Activated T-helper 9 cell treated with anti-CD3 and anti-CD28 coated beads, Interleukin-2, amount 50 U/mL, for 16 hours (primary cell): Measurements from ENCODE around the gene RPL13.
"Not testable (repeated sequence)": the region's sequence is repeated elsewhere in the genome, so short reads cannot be mapped to it uniquely, and the experiment has no call there.

Experiments
- DNase-seq: peaks from one replicate; pipeline ENCODE4 v3.0.0-alpha.2; 2020; ENCODE audit warnings: low read depth

The RPL13 gene

GRCh38 chr16:89577055-89577759 lies 16.7 kb downstream of the RPL13 start:
- DNase-seq = no peak

DNA sequence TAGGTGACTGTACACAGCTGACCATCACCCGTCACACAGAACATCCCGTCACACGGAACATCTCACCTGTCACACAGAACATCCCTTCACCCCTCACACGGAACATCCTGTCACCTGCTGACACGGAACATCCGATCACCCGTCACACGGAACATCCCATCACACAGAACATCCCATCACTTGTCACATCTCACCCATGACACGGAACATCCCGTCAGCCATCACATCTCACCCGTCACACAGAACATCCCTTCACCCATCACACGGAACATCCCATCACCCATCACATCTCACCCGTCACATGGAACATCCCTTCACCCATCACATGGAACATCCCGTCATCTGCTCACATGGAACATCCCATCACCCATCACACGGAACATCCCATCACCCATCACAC lies 18.9 kb downstream of the RPL13 start:
- no peak for DNase-seq

DNA sequence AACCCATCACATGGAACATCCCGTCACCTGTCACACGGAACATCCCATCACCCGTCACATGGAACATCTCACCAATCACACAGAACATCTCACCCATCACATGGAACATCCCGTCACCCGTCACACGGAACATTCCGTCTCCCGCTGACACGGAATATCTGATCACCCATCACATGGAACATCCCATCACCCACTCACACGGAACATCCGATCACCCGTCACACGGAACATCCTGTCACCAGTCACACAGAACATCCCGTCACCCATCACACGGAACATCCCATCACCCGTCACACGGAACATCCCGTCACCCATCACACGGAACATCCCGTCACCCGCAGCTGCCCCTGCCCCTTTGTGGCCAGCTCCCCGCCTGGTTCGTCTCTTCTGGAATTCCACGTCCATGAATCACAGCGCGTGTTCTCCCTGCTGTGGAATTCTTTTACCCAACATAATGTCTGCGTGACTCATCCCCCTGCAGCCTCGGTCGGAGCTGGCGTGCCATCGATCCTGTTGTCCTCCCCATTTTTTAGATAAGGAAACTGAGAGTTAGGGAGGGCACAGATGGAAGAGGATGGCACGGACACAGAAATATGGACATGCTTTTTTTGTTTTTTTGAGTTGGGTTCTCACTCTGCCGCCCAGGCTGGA lies 20.7 kb downstream of the RPL13 start:
- no peak for DNase-seq

DNA sequence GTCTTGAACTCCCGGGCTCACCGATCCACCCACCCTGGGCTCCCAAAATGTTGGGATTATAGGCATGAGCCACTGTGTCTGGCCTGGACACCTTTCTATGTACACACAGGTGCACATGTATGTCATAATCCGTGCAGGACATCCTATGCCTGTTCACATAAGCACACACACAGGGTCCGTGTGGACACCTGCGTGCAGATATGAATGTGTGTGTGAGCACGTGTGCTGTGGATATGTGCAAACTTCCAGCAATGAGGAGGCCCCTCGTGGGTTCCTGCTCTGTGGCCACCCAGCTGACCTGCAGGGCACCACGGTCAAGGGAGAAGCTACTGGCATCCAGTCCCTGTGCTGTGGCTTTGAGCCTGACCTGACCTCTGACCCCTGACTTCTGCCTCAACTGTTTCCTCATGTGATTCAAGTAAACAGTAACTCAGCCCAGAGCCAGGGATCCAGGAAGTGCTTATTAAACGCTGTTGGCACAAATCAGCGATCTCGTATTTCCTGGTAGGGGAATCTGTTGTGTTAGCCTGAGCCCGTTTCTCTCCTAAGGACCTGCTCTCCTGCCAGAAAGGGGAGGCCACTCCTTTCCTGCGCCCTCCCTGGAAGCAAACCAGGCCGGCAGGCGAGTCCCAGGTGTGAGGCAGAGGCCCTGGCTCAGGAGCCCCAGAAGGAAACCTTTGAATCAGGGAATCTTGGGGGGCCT lies 21.5 kb downstream of the RPL13 start:
- DNase-seq = no peak

GRCh38 chr16:89582614-89583196 lies 22.2 kb downstream of the RPL13 start:
- no peak for DNase-seq

- DNase-seq = no peak
Observed at GRCh38 chr16:89583197-89583894, 22.9 kb downstream of the RPL13 start.

DNA sequence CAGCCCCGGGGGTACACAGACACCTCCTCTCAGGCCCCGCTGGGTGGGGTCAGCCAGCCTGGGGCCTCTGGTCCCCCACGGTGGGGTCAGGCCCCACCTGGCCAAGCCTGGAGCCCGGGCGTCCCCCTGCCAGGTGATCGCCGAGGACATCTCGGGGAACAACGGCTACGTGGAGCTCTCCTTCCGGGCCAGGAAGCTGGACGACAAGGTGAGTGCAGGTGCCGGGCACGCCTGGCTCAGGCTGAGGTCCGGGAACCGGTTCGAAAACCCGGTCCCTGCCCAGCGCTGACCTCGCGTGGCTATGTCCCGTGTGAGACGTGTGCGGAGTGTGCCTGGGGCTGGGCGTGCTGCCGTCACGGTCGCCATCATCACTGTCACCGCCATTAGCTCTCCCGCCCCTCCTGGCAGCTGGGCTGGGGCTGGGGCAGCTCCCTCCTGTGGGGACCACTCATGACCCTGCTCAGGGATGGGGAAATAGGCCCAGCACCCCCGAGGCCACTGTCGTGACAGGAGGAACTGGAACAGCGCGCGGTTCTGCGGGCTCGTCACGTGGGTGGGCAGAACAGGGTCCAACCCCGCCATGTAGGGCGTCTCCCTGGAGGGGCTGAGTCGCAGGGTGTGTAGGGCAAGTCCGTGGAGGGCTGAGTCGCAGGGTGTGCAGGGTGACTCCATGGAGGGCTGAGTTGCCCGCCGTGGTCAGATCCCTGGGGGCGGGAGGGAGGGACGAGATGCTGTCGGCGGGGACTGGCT lies 23.6 kb downstream of the RPL13 start:
- no peak for DNase-seq

DNA sequence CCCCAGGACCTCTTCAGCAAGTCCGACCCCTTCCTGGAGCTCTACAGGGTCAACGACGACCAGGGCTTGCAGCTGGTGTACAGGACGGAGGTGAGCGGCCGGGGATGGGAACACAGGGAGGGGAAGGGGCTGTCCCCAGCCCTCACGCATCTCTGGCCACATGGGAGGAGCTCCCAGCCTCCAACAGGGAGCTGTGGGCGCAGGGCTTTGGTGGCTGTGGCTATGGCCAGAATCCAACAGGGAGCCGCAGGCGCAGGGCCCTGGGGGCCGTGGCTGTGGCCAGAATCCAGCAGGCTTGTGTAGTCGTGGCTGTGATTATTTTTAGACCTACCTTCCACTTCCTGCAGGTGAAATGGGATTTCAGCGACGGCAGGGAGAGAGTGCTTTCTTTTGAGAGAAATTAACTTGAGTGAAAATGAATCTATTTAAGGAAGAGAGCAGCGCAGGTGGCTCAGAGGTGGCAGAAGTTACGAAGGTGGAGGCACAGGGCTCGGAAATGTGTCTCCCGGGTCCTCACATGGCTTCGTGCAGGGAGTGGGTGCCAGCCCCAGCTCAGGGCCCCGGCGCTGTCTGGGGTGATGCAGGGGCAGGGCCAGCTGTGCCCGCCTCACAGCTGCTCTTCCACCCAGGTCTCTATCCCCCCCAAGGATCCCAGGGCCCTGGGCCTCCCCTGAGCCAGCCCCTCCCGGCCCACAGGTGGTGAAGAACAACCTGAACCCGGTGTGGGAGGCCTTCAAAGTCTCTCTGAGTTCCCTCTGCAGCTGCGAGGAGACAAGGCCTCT lies 24.5 kb downstream of the RPL13 start:
- no peak for DNase-seq

DNA sequence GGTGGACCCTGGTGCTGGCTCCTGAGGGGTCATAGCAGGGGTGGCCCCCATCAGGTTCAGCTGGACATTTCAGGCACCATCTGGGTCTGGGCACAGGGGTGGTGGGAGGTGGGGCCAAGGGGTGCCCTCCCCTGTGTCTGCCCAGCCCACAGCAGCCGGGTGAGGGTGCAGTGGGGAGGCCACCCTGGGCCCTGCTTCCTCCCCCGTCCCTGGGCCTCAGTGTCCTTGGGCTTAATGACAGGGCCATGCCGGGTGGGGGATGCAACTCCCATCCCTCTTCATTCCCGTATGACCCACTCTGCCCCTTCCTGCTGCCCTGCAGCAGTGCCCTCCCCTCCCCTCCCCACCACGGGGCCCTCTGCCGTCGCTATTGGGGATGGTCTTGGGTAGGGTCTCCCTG lies 25.7 kb downstream of the RPL13 start:
- no peak for DNase-seq

- DNase-seq = no peak
Observed at GRCh38 chr16:89586853-89587252, 26.4 kb downstream of the RPL13 start.

DNA sequence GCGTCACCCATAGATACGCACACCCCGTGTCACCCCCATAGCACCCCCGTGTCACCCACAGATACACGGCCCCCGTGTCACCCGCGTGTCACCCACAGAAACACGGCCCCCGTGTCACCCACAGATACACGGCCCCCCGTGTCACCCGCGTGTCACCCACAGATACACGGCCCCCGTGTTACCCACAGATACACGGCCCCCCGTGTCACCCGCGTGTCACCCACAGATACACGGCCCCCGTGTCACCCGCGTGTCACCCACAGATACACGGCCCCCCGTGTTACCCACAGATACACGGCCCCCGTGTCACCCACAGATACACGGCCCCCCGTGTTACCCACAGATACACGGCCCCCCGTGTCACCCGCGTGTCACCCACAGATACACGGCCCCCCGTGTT lies 27.2 kb downstream of the RPL13 start:
- not testable (repeated sequence) for DNase-seq

DNA sequence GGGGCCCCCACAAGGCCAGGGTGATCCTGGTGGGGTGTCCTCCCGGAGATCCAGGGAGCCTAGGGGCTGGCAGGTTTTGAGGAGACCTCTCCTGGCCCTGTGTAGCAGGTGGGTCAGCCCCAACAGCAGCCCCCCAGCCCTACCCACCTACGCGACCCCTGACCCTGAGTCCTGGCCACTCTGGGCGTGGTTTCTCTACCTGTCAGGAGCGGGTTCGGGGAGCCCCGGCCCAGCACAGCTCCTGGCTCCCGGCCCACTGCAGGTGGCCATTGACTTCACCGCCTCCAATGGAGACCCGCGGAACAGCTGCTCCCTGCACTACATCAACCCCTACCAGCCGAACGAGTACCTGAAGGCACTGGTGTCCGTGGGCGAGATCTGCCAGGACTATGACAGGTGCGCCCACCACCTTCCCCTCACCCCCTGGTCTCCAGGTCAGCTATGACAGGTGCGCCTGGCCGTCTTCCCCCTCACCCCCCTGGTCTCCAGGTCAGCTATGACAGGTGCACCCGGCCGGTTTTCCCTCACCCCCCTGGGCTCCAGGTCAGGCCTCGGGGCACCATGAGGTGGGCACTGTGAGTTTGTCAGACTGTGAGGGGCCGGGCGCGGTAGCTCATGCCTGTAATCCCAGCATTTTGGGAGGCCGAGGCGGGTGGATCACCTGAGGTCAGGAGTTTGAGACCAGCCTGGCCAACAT lies 28.1 kb downstream of the RPL13 start:
- no peak for DNase-seq

- no peak for DNase-seq
Observed at GRCh38 chr16:89589241-89589926, 28.9 kb downstream of the RPL13 start.

DNA sequence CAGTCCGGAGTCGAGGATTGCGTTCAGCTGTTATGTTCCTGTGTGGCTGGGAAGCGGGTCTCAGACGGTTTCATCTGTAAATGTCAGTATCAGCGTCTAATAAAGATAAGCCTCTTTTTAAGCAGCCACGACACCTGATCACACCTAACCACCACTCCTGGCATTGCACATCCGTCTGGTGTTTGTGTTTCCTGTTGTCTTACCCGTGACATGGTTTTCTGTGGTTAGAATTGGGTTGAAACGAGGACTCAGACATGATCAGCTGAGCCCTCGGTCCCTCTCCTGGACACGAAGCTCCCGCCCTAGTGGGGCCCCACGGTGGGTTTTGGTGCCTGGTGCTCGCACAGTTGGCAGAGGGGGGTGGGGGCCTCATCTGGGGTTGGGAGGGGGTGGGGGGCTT lies 33.4 kb downstream of the RPL13 start:
- DNase-seq = no peak

GRCh38 chr16:89595330-89596060 lies 35.0 kb downstream of the RPL13 start:
- DNase-seq = no peak

GRCh38 chr16:89596061-89596689 lies 35.7 kb downstream of the RPL13 start:
- DNase-seq = no peak

- no peak for DNase-seq
Observed at GRCh38 chr16:89596957-89597649, 36.6 kb downstream of the RPL13 start.

GRCh38 chr16:89598199-89598598 lies 37.7 kb downstream of the RPL13 start:
- no peak for DNase-seq
